GM12864 (cell line): ENCODE data around the gene SORCS2.

Experiments
- DNase-seq: peaks from one replicate; pipeline ENCODE4 v3.0.0-alpha.2; 2011; ENCODE audit warnings: low read depth
- H3K4me3 ChIP-seq: 2 replicates; pipeline ENCODE4 v1.5.1; 2011; ENCODE audit warnings: mild to moderate bottlenecking, low read depth, low read length, control low read depth
- TF ChIP-seq, protein P1 (sequence below): IDR thresholded peaks from 2 replicates; pipeline ENCODE4 v1.5.1; 2011; ENCODE audit warnings: low read depth, mild to moderate bottlenecking, moderate library complexity, low read length, control low read depth, inconsistent platforms; ENCODE audit errors: missing control alignments

The SORCS2 gene

DNA sequence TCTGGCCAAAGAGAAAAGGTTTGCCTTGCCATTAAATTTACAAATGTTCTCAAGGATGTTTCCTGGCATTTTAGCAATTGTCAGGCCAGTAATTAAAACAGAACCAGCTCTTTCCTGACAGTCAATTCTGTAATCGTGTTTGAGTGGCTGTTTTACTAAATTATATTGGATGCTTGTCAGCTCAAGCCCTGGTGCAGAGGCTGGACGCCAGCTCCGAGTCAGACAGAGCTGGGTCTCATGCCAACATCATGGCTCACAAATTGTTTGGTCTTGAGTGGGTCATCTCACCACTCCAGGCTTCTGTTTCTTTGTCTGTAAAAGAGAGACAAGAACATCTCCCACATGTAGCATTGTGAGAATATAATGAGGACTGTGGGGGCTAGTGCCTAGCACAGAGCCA lies 432.7 kb downstream of the SORCS2 start:
- no peak overlapping the region for H3K4me3 ChIP-seq
- no peak for DNase-seq
- TF ChIP-seq, protein P1, sequence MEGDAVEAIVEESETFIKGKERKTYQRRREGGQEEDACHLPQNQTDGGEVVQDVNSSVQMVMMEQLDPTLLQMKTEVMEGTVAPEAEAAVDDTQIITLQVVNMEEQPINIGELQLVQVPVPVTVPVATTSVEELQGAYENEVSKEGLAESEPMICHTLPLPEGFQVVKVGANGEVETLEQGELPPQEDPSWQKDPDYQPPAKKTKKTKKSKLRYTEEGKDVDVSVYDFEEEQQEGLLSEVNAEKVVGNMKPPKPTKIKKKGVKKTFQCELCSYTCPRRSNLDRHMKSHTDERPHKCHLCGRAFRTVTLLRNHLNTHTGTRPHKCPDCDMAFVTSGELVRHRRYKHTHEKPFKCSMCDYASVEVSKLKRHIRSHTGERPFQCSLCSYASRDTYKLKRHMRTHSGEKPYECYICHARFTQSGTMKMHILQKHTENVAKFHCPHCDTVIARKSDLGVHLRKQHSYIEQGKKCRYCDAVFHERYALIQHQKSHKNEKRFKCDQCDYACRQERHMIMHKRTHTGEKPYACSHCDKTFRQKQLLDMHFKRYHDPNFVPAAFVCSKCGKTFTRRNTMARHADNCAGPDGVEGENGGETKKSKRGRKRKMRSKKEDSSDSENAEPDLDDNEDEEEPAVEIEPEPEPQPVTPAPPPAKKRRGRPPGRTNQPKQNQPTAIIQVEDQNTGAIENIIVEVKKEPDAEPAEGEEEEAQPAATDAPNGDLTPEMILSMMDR = no peak

GRCh38 chr4:7626531-7626930 lies 434.2 kb downstream of the SORCS2 start:
- DNase-seq = no peak
- H3K4me3 ChIP-seq = no peak overlapping the region
- TF ChIP-seq, protein P1 = no peak

GRCh38 chr4:7627251-7628250 lies 435.2 kb downstream of the SORCS2 start:
- DNase-seq = no peak
- H3K4me3 ChIP-seq = no peak overlapping the region
- TF ChIP-seq, protein P1 = no peak

DNA sequence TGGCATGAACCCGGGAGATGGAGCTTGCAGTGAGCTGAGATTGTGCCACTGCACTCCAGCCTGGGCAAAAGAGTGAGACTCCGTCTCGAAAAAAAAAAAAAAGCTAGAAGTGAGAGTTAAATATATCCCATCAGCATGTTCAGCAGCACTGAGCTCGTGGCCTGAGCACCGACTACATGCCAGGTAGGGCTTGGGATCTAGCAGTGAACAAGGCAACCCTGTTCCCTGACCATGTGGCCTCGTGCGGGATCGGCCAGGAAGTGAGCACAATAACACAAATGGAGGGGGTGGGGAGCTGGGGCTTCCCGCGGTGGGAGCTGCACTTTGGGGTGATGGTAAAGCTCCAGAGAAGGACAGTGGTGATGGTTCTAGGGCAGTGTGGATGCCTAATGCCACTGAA lies 436.1 kb downstream of the SORCS2 start:
- TF ChIP-seq, protein P1 = no peak
- no peak for DNase-seq
- no peak overlapping the region for H3K4me3 ChIP-seq

DNA sequence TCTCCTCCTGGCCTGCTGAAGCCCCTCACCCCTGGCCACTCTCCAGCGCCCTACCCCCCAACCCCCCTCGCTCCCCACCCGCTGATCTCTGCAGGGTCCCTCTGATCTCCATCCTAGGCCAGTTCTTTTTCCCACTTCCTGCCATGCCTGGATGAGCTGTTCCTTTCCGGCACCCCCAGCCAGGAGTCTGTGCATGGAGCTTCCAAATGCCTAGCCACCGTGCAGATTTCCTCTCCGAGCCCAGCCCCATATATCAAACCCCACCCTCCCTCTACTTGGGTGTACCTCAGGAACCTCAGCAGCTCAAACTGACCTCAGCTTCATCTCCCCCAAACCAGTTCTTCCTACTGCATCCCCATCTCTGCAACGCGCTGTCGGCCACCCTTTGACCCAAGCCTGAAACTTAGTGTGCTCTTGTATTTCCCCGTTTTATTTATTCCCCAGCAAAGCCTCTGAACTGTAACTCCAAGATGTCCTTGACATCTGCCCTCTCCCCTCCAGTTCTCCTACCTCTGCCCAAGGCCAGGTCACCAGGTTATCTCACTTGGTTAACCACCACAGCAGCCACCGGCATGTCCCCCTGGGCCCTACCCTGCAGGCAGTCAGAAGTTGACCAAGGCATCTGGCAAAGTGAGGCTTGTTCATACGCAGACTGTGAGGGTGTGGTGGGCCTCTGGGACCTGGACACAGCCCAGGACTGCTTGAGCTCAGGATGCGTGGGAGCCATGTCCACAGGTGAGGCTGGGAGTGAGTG lies 437.3 kb downstream of the SORCS2 start:
- DNase-seq = no peak
- TF ChIP-seq, protein P1 = no peak

DNA sequence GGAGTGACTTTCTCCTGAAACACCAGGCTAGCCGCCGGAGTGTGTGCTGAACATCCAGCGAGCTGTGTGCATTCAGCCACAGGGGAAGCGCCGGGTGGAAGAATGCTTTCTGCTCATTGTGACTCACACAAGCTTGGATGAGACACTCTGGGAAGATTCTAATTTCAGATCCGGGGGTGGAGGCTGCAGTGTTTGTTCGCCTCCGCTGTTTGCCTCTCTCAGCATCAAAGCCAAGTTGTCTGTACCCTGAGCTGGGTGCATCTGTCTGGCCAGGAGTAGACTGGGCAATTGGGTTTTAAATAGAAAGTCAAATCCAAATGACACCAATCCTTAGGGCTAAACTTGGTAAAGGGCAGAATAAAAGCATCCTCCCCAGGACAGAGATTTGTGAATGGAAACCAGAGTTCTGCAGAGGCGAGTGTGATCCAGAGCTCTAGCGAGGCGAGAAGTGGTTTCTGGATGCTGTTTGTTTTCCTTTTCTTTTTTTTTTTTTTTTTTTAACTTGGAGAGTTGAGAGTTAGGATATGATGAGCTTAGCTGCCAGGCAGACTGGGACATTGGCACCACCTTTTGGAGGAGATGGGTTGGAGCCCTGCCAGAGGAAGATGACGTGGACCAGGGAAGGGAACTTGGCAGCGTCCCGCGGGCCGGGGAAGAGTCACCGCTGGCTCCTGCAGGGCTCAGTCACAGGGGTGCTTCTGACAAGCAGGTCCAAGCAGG lies 438.4 kb downstream of the SORCS2 start:
- TF ChIP-seq, protein P1 = no peak
- H3K4me3 ChIP-seq = no peak overlapping the region
- DNase-seq = no peak

More for the DNA sequence above, 437.3 kb downstream of the SORCS2 start:
- H3K4me3 ChIP-seq = no peak overlapping the region
